ENCODE data around the gene FAAP20. TPM values are rescaled to one million over a fixed set of nuclear protein-coding genes. Genes with fewer than 3 reads are reported as not detected.

Gene FAAP20
- total and polyA plus RNA-seq, 2 donors (not counting 3 experiments of a cell fraction or from before 2014, with no cell fraction given), result 31.5 to 62.6 TPM

DNA sequence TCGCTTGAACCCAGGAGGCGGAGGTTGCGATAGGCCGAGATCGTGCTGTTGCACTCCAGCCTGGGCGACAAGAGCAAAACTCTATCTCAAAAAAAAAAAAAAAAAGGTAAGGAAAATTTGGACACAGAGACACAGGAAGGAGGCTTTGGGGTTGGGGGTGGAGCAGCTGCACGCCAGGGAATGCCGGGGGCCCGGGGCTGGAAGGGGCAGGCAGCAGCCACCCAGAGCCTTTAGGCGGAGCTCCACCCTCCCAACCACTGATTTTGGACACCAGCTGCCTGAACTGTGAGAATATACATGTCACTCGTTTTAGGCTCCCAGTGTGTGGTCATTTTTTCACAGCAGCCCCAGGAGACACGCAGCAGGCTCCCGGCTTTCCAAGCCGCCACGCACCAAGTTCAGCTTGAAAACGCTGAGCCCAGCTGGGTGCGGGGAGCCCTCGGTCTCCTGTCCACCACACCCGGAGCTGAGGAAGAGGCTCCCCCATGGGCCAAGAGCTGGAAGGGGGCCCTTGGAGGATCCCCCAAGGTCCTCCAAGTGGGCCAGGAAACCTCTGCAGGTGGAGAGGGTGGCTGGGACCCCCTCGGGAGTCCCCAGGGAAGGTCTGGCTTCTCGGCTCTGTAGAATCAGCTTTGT, 5.9 kb upstream of the FAAP20 start:
- no peak overlapping the region for H3K9ac ChIP-seq (replicated peaks; ENCODE audit: extremely low read depth, insufficient read depth, low read length)
- H3K27ac ChIP-seq (ENCODE audit: insufficient read depth, low read depth, low read length), result no peak overlapping the region
- H3K9me3 ChIP-seq (replicated peaks; ENCODE audit: control insufficient read depth, insufficient read depth, low read length), result no peaks in the 10 kb centered on the region
- no peaks in the 10 kb centered on the region for H3K36me3 ChIP-seq (ENCODE audit: control insufficient read depth in 2 of 2, extremely low read depth in 1 of 2, insufficient read depth in 2 of 2, low read length in 2 of 2)
- no peaks in the 10 kb centered on the region for H3K79me2 ChIP-seq (ENCODE audit: control insufficient read depth, insufficient read depth, low read length)
- no peak overlapping the region for H2AFZ ChIP-seq (ENCODE audit: low read depth, low read length)
- FAIRE-seq (no peak), DNase-seq (ENCODE audit: low read depth, low spot score) (no peak)
- dilution Hi-C loops (cut with MboI; ENCODE audit: extremely low pct_ligation_motif_present, low sequenced_read_pairs), result no loop called here
- intact Hi-C loops (cut with micrococcal nuclease), result no loop called here
- BruUV-seq (replicated peaks), result no TSS peak
- no peaks in the 10 kb centered on the region for H3K27me3 ChIP-seq (ENCODE audit: control insufficient read depth in 2 of 2, insufficient read depth in 2 of 2, low read length in 2 of 2)
- H3K4me3 ChIP-seq (replicated peaks in 1 of 3; ENCODE audit: insufficient read depth in 1 of 3, low read depth in 1 of 3, low read length in 3 of 3), result no peak overlapping the region
- no peak overlapping the region for H3K4me2 ChIP-seq (ENCODE audit: insufficient read depth, low read length)
- ChIA-PET CTCF (interaction anchor here (1.1 to 12.3 kb wide), 5 partner anchors 18 to 188 kb away, joined by 3 to 631 read pairs (median 5); no protein-coding TSS in a partner anchor), POLR2A (interaction anchor here (1.7 kb wide), 1 partner anchor 181 kb away, joined by 9 read pairs; no protein-coding TSS in a partner anchor)
- H3K4me1 ChIP-seq (ENCODE audit: control insufficient read depth, extremely low read depth, insufficient read depth, low read length), result peaks cover 12% of the 10 kb centered on the region
- no peaks in the 10 kb centered on the region for H4K20me1 ChIP-seq (replicated peaks; ENCODE audit: control insufficient read depth, extremely low read depth, insufficient read depth, low read length)
- H3K9me1 ChIP-seq (replicated peaks; ENCODE audit: control insufficient read depth, extremely low read depth, insufficient read depth, low read length), result no peaks in the 10 kb centered on the region
- TF ChIP-seq, protein P1, sequence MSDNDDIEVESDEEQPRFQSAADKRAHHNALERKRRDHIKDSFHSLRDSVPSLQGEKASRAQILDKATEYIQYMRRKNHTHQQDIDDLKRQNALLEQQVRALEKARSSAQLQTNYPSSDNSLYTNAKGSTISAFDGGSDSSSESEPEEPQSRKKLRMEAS (IDR thresholded peaks at IDR 0.05; ENCODE audit: insufficient read depth, insufficient read length), result no peak
- TF ChIP-seq, protein P2, sequence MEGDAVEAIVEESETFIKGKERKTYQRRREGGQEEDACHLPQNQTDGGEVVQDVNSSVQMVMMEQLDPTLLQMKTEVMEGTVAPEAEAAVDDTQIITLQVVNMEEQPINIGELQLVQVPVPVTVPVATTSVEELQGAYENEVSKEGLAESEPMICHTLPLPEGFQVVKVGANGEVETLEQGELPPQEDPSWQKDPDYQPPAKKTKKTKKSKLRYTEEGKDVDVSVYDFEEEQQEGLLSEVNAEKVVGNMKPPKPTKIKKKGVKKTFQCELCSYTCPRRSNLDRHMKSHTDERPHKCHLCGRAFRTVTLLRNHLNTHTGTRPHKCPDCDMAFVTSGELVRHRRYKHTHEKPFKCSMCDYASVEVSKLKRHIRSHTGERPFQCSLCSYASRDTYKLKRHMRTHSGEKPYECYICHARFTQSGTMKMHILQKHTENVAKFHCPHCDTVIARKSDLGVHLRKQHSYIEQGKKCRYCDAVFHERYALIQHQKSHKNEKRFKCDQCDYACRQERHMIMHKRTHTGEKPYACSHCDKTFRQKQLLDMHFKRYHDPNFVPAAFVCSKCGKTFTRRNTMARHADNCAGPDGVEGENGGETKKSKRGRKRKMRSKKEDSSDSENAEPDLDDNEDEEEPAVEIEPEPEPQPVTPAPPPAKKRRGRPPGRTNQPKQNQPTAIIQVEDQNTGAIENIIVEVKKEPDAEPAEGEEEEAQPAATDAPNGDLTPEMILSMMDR (IDR thresholded peaks at IDR 0.05; ENCODE audit: extremely low read depth in 1 of 2, insufficient read depth in 1 of 2, low read depth in 1 of 2, low read length in 2 of 2), result no peak
- TF ChIP-seq EZH2 (IDR thresholded peaks at IDR 0.05; ENCODE audit: borderline replicate concordance, low read depth, low read length, severe bottlenecking), result no peak
- no peak for TF ChIP-seq GATA2 (IDR thresholded peaks at IDR 0.05; ENCODE audit: insufficient read depth, insufficient read length, low read depth, low read length)
- TF ChIP-seq POLR2AphosphoS5 (IDR thresholded peaks at IDR 0.05; ENCODE audit: insufficient read depth, low read depth, low read length), result no peak
- TF ChIP-seq JUN (IDR thresholded peaks at IDR 0.05; ENCODE audit: borderline replicate concordance, insufficient read depth, insufficient read length, low read depth), result no peak
- TF ChIP-seq FOS (IDR thresholded peaks at IDR 0.05; ENCODE audit: borderline replicate concordance, insufficient read depth, low read length), result no peak
- TF ChIP-seq MYC (IDR thresholded peaks at IDR 0.05; ENCODE audit: low read depth, low read length), result no peak
- no peak for TF ChIP-seq POLR2A (IDR thresholded peaks at IDR 0.05; ENCODE audit: low read depth, low read length)
